Neural cell (in vitro differentiated cells): ENCODE data around the gene ESPN.
"Not testable (repeated sequence)": the region's sequence is repeated elsewhere in the genome, so short reads cannot be mapped to it uniquely, and the experiment has no call there.

ENCODE experiments used
- EP300 ChIP-seq: fragments of 450-650 bp; conservative IDR thresholded peaks from 2 replicates; pipeline ENCODE4 v1.6.1; 2014; ENCODE audit warnings: antibody characterized with exemption, mild to moderate bottlenecking, moderate library complexity; ENCODE audit not compliant: poor library complexity, severe bottlenecking
- EZH2 ChIP-seq: fragments of 200-600, 300-800 bp; shearing (Covaris generic), sonication (generic); IDR thresholded peaks from 2 replicates; pipeline ENCODE4 v1.6.1; 2014; ENCODE audit warnings: antibody characterized with exemption, low read length, borderline replicate concordance, mild to moderate bottlenecking; ENCODE audit not compliant: insufficient read depth, poor library complexity, severe bottlenecking
- MXI1 ChIP-seq: fragments of 450-650 bp; conservative IDR thresholded peaks from 2 replicates; pipeline ENCODE4 v1.6.1; 2014; ENCODE audit warnings: antibody characterized with exemption, mild to moderate bottlenecking; ENCODE audit not compliant: poor library complexity, severe bottlenecking
- POLR2AphosphoS5 ChIP-seq: IDR thresholded peaks from 2 replicates; pipeline ENCODE4 v1.6.1; 2012
- RAD21 ChIP-seq: fragments of 450-650 bp; conservative IDR thresholded peaks from 2 replicates; pipeline ENCODE4 v1.6.1; 2014; ENCODE audit warnings: antibody characterized with exemption, mild to moderate bottlenecking, moderate library complexity
- SMC3 ChIP-seq: fragments of 450-650 bp; conservative IDR thresholded peaks from 2 replicates; pipeline ENCODE4 v1.6.1; 2014; ENCODE audit warnings: antibody characterized with exemption, mild to moderate bottlenecking, moderate library complexity; ENCODE audit not compliant: poor library complexity
- TAF1 ChIP-seq: IDR thresholded peaks from 2 replicates; pipeline ENCODE4 v1.6.1; 2012; ENCODE audit warnings: low read depth
- TF ChIP-seq, protein P1 (sequence below): fragments of 450-650 bp; IDR thresholded peaks from 2 replicates; pipeline ENCODE4 v1.5.1; 2014; ENCODE audit warnings: antibody characterized with exemption, mild to moderate bottlenecking, moderate library complexity; ENCODE audit not compliant: poor library complexity, severe bottlenecking
- TF ChIP-seq, protein P2 (sequence below): IDR thresholded peaks from 2 replicates; pipeline ENCODE4 v1.6.1; 2012; ENCODE audit warnings: borderline replicate concordance

DNA sequence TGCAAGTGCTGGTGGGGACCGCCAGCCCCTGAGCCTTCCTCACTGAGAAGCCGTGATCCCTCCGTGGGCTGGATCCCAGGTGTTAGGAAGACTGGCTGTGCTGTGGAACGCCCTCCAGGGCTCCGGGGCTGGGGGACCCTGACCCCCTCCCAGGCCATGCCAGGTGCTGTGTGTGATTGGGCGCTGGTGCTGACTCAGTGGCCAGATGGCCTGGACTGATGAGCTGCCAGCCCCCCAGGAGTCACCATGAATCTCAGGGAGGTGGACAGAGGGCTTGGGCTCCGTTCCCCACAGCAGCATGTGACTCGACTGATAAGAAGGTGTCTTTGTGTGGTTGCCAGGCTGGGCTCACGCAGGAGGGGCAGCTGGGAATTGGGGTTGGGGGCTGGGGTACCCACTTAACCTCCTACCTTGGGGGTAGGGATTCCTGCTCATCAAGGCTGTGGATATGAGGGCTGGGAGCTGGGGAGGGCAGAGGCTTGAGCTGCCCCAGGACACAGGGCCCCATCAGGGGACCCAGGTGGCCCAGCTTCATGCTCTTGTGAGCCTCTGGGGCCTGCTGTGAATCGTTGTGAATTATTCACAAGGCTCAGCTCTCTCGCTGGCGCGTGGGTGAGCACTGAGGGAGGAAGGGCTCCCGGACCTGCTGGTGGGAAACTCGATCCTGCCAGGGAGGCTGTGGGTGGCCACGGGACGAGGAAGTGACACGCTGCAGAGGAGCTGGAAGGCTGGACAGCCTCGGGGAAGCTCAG lies 5.3 kb downstream of the ESPN start:
- not testable (repeated sequence) for TF ChIP-seq POLR2AphosphoS5, TAF1, EZH2, MXI1, EP300, SMC3, RAD21
- TF ChIP-seq, protein P1, sequence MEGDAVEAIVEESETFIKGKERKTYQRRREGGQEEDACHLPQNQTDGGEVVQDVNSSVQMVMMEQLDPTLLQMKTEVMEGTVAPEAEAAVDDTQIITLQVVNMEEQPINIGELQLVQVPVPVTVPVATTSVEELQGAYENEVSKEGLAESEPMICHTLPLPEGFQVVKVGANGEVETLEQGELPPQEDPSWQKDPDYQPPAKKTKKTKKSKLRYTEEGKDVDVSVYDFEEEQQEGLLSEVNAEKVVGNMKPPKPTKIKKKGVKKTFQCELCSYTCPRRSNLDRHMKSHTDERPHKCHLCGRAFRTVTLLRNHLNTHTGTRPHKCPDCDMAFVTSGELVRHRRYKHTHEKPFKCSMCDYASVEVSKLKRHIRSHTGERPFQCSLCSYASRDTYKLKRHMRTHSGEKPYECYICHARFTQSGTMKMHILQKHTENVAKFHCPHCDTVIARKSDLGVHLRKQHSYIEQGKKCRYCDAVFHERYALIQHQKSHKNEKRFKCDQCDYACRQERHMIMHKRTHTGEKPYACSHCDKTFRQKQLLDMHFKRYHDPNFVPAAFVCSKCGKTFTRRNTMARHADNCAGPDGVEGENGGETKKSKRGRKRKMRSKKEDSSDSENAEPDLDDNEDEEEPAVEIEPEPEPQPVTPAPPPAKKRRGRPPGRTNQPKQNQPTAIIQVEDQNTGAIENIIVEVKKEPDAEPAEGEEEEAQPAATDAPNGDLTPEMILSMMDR, result not testable (repeated sequence)
- TF ChIP-seq, protein P2, sequence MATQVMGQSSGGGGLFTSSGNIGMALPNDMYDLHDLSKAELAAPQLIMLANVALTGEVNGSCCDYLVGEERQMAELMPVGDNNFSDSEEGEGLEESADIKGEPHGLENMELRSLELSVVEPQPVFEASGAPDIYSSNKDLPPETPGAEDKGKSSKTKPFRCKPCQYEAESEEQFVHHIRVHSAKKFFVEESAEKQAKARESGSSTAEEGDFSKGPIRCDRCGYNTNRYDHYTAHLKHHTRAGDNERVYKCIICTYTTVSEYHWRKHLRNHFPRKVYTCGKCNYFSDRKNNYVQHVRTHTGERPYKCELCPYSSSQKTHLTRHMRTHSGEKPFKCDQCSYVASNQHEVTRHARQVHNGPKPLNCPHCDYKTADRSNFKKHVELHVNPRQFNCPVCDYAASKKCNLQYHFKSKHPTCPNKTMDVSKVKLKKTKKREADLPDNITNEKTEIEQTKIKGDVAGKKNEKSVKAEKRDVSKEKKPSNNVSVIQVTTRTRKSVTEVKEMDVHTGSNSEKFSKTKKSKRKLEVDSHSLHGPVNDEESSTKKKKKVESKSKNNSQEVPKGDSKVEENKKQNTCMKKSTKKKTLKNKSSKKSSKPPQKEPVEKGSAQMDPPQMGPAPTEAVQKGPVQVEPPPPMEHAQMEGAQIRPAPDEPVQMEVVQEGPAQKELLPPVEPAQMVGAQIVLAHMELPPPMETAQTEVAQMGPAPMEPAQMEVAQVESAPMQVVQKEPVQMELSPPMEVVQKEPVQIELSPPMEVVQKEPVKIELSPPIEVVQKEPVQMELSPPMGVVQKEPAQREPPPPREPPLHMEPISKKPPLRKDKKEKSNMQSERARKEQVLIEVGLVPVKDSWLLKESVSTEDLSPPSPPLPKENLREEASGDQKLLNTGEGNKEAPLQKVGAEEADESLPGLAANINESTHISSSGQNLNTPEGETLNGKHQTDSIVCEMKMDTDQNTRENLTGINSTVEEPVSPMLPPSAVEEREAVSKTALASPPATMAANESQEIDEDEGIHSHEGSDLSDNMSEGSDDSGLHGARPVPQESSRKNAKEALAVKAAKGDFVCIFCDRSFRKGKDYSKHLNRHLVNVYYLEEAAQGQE, result not testable (repeated sequence)
